Hepatocyte (in vitro differentiated cells): ENCODE data around the gene POLR2A.

Experiments used
- CTCF ChIP-seq: fragments of 200-600 bp; sonication (generic); IDR thresholded peaks from 2 replicates; pipeline ENCODE4 v1.5.1; 2016; ENCODE audit warnings: antibody characterized with exemption, mild to moderate bottlenecking; ENCODE audit not compliant: poor library complexity
- EZH2 ChIP-seq: fragments of 200-600 bp; sonication (generic); IDR thresholded peaks from 2 replicates; pipeline ENCODE4 v1.6.1; 2016; ENCODE audit warnings: antibody characterized with exemption, mild to moderate bottlenecking, borderline replicate concordance

GRCh38 chr17:7460850-7461660 is 23.1 kb upstream of the POLR2A start:
- TF ChIP-seq CTCF (no peak), EZH2 (no peak)
